Activated T-helper 1 cell treated with anti-CD3 and anti-CD28 coated beads, Interleukin-12 subunit alpha, Interleukin-12 subunit beta, Interleukin-2, Interleukin-4 antibody, amounts not matched to agents 30 ng/mL and 10 ng/mL and 1 ng/mL, durations not matched to agents 14 hours and 24 hours and 36 hours (primary cell): ENCODE results near the gene NFAT5. TPM values are rescaled to one million over a fixed set of nuclear protein-coding genes. Genes with fewer than 3 reads are reported as not detected.
"Not testable (repeated sequence)": the region's sequence is repeated elsewhere in the genome, so short reads cannot be mapped to it uniquely, and the experiment has no call there.

Experiments
- DNase-seq: peaks from one replicate; pipeline ENCODE4 v3.0.0; 2021; ENCODE audit warnings: low spot score
- H3K27ac Mint-ChIP-seq: one replicate; pipeline ENCODE4 v1.8.0; 2021; ENCODE audit warnings: mild to moderate bottlenecking, mixed read lengths
- H3K27me3 Mint-ChIP-seq: one replicate; pipeline ENCODE4 v1.8.0; 2022; ENCODE audit warnings: mild to moderate bottlenecking, moderate library complexity, mixed read lengths; ENCODE audit not compliant: insufficient read depth
- H3K36me3 Mint-ChIP-seq: one replicate; pipeline ENCODE4 v1.8.0; 2021; ENCODE audit warnings: low read depth, mixed read lengths
- H3K4me1 Mint-ChIP-seq: one replicate; pipeline ENCODE4 v1.8.0; 2021; ENCODE audit warnings: low read depth, mixed read lengths
- H3K4me3 Mint-ChIP-seq: one replicate; pipeline ENCODE4 v1.8.0; 2021; ENCODE audit warnings: mild to moderate bottlenecking, moderate library complexity, mixed read lengths
- H3K9me3 Mint-ChIP-seq: one replicate; pipeline ENCODE4 v1.8.0; 2021; ENCODE audit warnings: mixed read lengths
- intact Hi-C: fragments of 100-400 bp; cut with micrococcal nuclease; formaldehyde crosslinking; loops from one replicate; pipeline ENCODE4 v1.15.1; 2024
- total RNA-seq: library from RNA; stranded (reverse); gene quantifications from 2 replicates; pipeline ENCODE4 v1.2.3, GENCODE V29; 2022

The NFAT5 gene
- total RNA-seq, 1 donor from 2014 or later: 54.2 TPM

- intact Hi-C loops, H3K4me1 Mint-ChIP-seq, H3K27ac Mint-ChIP-seq, H3K27me3 Mint-ChIP-seq, H3K4me3 Mint-ChIP-seq, DNase-seq: not testable (repeated sequence)
- Mint-ChIP-seq H3K9me3 (peaks cover 22% of the 10 kb centered on the region), H3K36me3 (peaks cover 37% of the 10 kb centered on the region)
Observed at GRCh38 chr16:69637206-69637865, 71.6 kb downstream of the NFAT5 start.

GRCh38 chr16:69643997-69644396 is 78.2 kb downstream of the NFAT5 start:
- not testable (repeated sequence) for DNase-seq, H3K36me3 Mint-ChIP-seq, H3K27me3 Mint-ChIP-seq, H3K27ac Mint-ChIP-seq, H3K4me3 Mint-ChIP-seq, H3K4me1 Mint-ChIP-seq, H3K9me3 Mint-ChIP-seq
- intact Hi-C loops: loop anchor here (10.0 kb wide), 1 partner anchor 249 kb away; no protein-coding TSS in a partner anchor

GRCh38 chr16:69644790-69645189 is 79.0 kb downstream of the NFAT5 start:
- Mint-ChIP-seq H3K27ac (no peak overlapping the region), H3K4me3 (no peak overlapping the region), H3K36me3 (peaks cover 8% of the 10 kb centered on the region), H3K27me3 (no peaks in the 10 kb centered on the region), H3K4me1 (no peaks in the 10 kb centered on the region), H3K9me3 (no peaks in the 10 kb centered on the region)
- intact Hi-C loops: loop anchor here (10.0 kb wide), 1 partner anchor 250 kb away; no protein-coding TSS in a partner anchor
- DNase-seq: no peak

- H3K36me3 Mint-ChIP-seq: peaks cover 14% of the 10 kb centered on the region
- intact Hi-C loops: loop anchor here (10.0 kb wide), 1 partner anchor 252 kb away; no protein-coding TSS in a partner anchor
- no peak overlapping the region for H3K27ac Mint-ChIP-seq
- no peaks in the 10 kb centered on the region for H3K27me3 Mint-ChIP-seq
- no peaks in the 10 kb centered on the region for H3K4me1 Mint-ChIP-seq
- DNase-seq: no peak
- no peaks in the 10 kb centered on the region for H3K9me3 Mint-ChIP-seq
- no peak overlapping the region for H3K4me3 Mint-ChIP-seq
Observed at GRCh38 chr16:69647020-69647419, 81.3 kb downstream of the NFAT5 start.

GRCh38 chr16:69651217-69651616 is 85.5 kb downstream of the NFAT5 start:
- DNase-seq: no peak
- peaks cover 32% of the 10 kb centered on the region for H3K36me3 Mint-ChIP-seq
- H3K9me3 Mint-ChIP-seq: no peaks in the 10 kb centered on the region
- no peak overlapping the region for H3K4me3 Mint-ChIP-seq
- H3K4me1 Mint-ChIP-seq: no peaks in the 10 kb centered on the region
- intact Hi-C loops: no loop called here
- peak overlapping the region; percentile 15 for H3K27ac Mint-ChIP-seq
- no peaks in the 10 kb centered on the region for H3K27me3 Mint-ChIP-seq

- Mint-ChIP-seq H3K27me3 (no peaks in the 10 kb centered on the region), H3K36me3 (peaks cover 30% of the 10 kb centered on the region), H3K9me3 (no peaks in the 10 kb centered on the region), H3K4me3 (no peak overlapping the region), H3K27ac (no peak overlapping the region), H3K4me1 (no peaks in the 10 kb centered on the region)
- intact Hi-C loops: no loop called here
- no peak for DNase-seq
Observed at GRCh38 chr16:69654280-69654931, 88.6 kb downstream of the NFAT5 start.

- Mint-ChIP-seq H3K27ac (no peak overlapping the region), H3K4me1 (no peaks in the 10 kb centered on the region), H3K27me3 (no peaks in the 10 kb centered on the region), H3K4me3 (no peak overlapping the region), H3K36me3 (peaks cover 22% of the 10 kb centered on the region), H3K9me3 (no peaks in the 10 kb centered on the region)
- no peak for DNase-seq
- intact Hi-C loops: no loop called here
Observed at GRCh38 chr16:69660166-69660565, 94.4 kb downstream of the NFAT5 start.

- no peak for DNase-seq
- Mint-ChIP-seq H3K27ac (no peak overlapping the region), H3K9me3 (no peaks in the 10 kb centered on the region), H3K36me3 (peaks cover 15% of the 10 kb centered on the region), H3K27me3 (no peaks in the 10 kb centered on the region), H3K4me1 (peaks cover 6% of the 10 kb centered on the region), H3K4me3 (no peak overlapping the region)
- intact Hi-C loops: no loop called here
Observed at GRCh38 chr16:69662901-69663300, 97.1 kb downstream of the NFAT5 start.

GRCh38 chr16:69663846-69664245 is 98.1 kb downstream of the NFAT5 start:
- no peak for DNase-seq
- H3K4me3 Mint-ChIP-seq: no peak overlapping the region
- no peaks in the 10 kb centered on the region for H3K27me3 Mint-ChIP-seq
- H3K27ac Mint-ChIP-seq: no peak overlapping the region
- intact Hi-C loops: no loop called here
- H3K9me3 Mint-ChIP-seq: no peaks in the 10 kb centered on the region
- H3K4me1 Mint-ChIP-seq: peaks cover 9% of the 10 kb centered on the region
- H3K36me3 Mint-ChIP-seq: peaks cover 19% of the 10 kb centered on the region

GRCh38 chr16:69669577-69669976 is 103.8 kb downstream of the NFAT5 start:
- Mint-ChIP-seq H3K4me1 (peaks cover 9% of the 10 kb centered on the region), H3K27me3 (no peaks in the 10 kb centered on the region), H3K9me3 (no peaks in the 10 kb centered on the region), H3K36me3 (peaks cover 26% of the 10 kb centered on the region), H3K4me3 (no peak overlapping the region), H3K27ac (no peak overlapping the region)
- intact Hi-C loops: no loop called here
- no peak for DNase-seq

GRCh38 chr16:69672315-69672997 is 106.7 kb downstream of the NFAT5 start:
- no peaks in the 10 kb centered on the region for H3K9me3 Mint-ChIP-seq
- H3K27ac Mint-ChIP-seq: no peak overlapping the region
- H3K4me1 Mint-ChIP-seq: peaks cover 7% of the 10 kb centered on the region

GRCh38 chr16:69672998-69673713 is 107.4 kb downstream of the NFAT5 start:
- Mint-ChIP-seq H3K36me3 (peaks cover 35% of the 10 kb centered on the region), H3K4me3 (no peak overlapping the region), H3K27me3 (no peaks in the 10 kb centered on the region), H3K27ac (no peak overlapping the region), H3K4me1 (peaks cover under 1% of the 10 kb centered on the region), H3K9me3 (no peaks in the 10 kb centered on the region)
- no peak for DNase-seq
- intact Hi-C loops: no loop called here

More at GRCh38 chr16:69672315-69672997, 106.7 kb downstream of the NFAT5 start:
- Mint-ChIP-seq H3K27me3 (no peaks in the 10 kb centered on the region), H3K4me3 (no peak overlapping the region), H3K36me3 (peaks cover 36% of the 10 kb centered on the region)
- no peak for DNase-seq
- intact Hi-C loops: no loop called here
